GM19455 (cell line): ENCODE measurements around the gene COL19A1.
"Not testable (repeated sequence)": the region's sequence is repeated elsewhere in the genome, so short reads cannot be mapped to it uniquely, and the experiment has no call there.

ENCODE experiments used
- ATAC-seq: cut with Tn5 transposase; IDR thresholded peaks from one replicate; pipeline ENCODE4 v1.9.1; 2021; ENCODE audit not compliant: unreplicated experiment

Gene COL19A1

DNA sequence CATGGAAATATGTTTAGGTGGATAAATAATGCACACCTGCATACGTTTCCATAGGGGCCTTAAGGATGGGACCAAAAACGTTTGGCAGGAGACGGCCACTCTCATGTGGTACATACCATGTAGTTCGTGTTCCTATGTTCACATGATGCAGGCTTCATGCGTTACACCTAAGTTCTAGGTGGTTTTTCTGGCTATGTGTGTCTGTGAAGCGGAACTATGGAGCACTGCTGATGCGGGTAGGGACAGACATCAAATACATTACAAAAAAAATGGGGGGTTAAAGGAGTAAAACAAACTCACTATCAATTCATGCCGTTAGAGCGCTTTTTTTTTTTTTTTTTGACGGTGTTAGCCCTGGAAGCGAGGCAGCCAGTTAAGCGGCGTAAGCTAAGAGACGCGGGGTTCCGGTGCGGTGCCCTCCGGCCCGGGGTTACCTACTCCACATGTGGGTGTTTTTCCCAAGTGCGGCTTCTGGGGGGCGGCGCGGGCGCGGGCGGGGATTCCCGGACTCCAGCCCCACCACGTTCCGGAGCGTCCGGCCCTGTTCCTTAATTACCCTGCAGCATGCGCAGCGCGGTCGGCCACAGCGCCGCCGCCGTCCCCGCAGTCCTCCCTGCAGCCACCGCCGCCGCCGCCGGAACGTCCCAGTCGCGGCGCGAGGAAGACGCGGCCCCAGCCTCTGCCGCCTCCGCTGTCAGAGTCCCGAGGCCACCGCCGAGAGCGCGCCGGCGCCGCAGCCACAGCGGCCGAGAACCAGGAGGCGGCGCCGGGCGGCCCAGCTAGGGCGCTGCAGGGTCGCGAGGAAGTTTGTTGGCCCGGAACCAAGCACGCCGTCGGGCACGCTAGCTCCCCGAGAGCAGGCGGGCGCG lies 648 bp downstream of the COL19A1 start:
- peak; percentile 74 for ATAC-seq

DNA sequence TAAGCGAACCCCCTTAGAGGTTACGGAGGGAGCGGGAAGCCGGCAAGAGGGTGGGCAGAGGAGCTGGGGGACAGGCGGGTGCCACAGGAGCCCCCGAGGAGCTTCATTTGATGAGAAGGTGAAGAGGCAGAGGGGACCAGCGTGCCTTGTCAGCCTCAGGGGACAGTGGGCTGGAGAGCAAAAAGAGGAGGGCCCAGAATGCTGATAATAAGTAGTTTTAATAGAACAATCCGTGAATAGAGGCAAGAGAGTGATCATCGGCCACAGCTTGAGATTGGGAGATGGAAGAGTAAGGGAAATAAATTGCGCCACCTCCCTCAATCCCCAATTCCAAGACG lies 1.3 kb downstream of the COL19A1 start:
- ATAC-seq, result peak; percentile 28

DNA sequence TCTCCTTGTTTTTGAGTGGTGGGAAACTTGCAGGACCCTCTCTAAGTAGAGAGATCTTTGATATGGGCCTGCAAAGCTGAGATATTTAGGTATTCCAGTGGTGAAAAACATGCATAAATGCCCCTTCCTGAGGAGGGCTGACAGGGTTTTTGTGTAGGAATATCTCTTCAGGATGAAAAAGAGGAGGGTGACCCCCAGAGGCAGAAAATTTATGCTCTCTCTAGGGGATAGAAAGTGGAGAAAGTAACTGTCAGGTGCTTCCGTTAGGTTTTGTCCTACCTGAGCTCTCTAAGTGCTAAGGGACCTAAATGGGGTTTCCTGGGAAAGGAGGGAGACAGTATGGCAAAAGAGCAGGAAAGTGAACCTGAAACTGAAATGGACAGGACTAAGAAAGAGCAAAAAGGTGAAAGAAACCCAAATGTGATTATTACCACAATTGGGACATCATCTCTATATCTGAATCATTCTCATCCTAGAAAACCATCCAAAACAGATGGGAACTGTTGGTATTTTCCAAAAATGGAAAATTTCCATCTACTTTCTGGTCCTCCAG lies 2.0 kb downstream of the COL19A1 start:
- ATAC-seq, result no peak

DNA sequence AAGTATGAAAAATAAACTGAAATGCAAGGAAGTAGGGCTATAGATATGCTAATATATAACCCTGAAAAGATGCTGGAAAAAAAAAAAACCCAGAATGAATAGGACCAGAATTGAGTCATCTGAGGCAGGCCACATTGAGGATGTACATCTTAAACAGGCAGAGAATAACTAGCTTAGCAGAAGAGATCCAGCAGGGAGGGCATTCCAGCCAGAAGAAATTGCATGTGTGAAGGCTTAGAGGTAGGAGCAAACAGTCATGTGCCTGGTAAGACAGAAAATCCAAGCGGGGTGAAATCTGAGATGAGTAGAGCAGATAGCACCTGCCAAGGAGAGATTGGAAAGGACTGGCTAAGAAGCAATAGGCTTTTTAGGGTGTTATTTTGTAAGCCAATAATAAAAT lies 2.6 kb downstream of the COL19A1 start:
- no peak for ATAC-seq

DNA sequence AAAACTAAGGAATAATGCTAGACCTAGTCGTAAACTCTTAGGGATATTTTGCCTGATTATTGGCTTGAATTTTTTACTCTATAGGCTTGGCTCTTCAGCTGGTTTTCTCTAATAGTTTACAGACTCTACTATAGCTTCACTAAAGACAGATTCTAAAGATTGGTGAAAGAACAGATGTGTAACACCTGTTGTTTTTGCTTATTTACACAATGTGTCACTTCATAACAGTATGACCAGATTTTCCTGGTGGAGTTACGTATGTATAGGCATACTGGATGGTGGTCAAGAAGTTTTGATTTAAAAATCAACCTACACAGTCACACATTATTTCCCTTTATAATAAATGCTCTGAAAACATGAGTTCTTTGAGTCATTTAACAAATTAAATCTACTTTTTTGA lies 4.8 kb downstream of the COL19A1 start:
- ATAC-seq, result no peak

DNA sequence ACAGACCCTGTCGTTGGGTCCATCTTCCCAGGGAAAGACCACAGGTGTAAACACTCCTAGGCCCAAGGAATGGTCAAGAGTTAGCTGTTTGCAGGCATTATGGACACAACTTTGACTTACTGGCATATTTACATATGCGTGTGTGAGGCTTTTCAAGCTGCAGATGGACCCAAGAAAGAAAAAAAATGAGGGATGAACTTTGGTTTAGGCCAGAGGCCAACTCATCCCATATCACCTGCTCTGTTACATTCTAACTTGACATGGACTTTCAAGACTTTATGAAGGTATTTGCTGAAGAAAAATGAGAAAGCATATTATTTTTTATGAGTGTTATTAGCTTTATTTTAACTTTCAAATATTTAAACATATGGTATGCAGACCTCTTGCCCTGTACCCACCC lies 6.9 kb downstream of the COL19A1 start:
- no peak for ATAC-seq

DNA sequence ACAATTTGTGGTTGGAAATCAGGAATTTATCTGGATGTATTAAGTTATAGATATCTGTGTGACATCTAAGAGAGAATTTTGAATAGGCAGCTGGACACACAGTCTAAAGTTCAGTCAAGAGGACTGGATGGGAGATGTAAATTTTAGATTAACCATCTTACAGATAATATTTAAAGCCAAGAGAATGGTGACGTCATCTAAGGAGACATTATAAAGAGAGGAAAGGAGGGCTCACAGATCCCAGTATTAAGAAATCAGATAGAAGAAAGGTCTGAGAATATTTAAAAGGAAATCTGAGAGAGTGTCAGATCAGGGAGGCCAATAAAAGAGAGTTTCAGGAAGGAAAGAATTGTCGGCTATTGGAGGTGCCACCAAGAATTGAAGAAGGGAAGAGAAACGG lies 9.4 kb downstream of the COL19A1 start:
- no peak for ATAC-seq

DNA sequence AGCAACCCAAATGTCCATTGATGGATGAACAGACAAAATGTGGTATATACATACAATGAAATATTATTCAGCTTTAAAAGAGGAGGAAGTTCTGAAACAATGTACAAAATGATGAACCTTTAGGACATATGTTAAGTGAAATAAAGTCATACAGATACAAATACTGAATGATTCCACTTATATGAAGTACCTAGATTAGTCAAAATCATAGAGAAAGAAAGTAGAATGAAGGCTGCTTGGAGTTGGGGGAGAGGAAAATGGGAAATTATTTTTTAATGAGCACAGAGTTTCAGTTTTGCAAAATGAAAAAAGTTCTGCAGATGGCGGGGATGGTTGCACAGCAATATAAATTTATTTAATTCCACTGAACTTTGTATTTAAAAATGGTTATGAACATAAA lies 12.4 kb downstream of the COL19A1 start:
- ATAC-seq, result no peak

DNA sequence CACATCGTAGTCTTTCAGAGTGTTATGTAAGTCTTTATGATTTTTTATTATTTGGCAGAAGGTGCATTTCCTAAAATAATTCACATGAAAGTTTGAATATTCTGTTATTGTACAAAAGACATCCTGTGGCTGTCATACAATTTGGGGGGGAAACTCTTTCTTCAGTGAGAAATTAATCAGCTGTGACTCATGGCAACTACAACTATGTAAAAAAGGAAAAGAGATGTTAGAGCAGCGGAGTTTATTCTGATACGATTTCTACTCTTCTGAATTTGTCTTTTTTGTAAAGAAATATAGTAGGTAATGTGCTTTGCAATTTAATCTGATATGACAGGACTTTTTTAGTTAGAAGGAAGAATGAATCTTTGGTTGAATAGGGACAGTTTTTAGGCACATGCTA lies 14.2 kb downstream of the COL19A1 start:
- ATAC-seq, result peak; percentile 36

DNA sequence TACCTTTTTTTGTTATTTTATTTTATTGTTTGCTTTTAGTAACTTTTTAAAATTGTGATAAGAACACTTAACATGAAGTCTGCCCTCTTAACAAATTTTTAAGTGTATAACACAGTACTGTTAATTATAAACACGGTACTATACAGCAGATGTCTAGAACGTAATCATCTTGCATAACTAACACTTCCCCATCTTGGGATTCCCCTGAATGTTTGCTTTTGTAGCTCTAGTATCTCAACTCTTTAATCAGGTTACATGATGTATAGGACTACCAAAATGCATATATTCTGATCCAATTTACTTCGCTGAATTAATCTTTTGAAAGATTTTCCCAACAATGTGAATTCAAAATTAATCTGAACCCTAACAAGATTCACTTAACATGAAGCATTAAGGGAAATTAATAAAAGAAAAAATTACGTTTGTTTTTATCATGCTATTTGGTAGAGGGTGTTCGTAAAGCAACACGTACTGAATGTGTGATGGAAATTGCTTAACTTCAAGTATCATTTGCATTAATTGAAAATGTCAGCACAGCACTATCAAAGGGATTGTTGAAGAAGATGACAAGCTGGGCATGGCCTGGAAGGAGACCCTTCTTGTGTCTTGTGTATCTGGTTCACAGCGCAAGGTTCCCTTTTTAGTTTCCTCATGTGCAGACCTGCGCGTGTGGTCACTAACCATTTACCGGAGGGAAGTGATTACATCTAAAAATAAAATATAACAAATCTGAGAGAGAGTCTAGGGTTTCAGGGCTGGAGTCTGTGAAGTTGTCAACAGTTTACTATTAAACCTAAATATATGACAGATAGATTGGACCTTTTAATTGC lies 15.2 kb downstream of the COL19A1 start:
- ATAC-seq, result peak; percentile 75

DNA sequence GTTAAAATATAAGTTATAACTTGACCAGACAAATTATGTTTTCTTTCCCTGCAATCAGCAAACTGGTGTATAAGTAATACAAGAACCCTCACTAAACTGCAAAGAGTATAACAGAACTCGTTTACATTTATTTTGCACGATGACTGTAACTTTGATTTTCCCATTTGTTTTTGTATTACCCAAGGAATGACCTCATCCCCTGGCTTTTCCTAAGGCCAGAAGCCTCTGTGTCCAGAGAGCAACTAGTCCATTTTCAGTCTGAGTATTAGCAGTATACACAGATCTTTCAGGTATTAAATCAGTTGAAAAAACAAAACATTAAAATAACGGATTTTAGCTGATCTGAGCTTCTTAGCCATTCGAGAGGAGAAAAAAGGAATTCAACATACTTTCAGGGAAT lies 17.2 kb downstream of the COL19A1 start:
- no peak for ATAC-seq

DNA sequence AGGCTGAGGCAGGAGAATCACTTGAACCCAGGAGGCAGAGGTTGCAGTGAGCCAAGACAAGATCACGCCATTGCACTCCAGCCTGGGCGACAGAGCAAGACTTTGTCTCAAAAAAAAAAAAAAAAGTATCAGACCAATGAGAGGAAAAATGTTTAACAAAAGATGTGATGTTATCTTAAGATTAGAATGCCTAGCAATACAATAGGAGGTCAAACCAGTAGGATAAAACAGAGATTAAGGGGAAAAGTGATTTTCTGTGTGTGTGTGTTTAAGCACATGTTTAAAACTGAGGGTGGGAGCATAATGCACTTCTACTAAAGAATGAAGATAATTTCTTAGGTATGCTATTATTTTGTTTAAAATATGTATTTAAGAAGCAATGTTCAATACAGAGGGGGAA lies 17.9 kb downstream of the COL19A1 start:
- no peak for ATAC-seq

DNA sequence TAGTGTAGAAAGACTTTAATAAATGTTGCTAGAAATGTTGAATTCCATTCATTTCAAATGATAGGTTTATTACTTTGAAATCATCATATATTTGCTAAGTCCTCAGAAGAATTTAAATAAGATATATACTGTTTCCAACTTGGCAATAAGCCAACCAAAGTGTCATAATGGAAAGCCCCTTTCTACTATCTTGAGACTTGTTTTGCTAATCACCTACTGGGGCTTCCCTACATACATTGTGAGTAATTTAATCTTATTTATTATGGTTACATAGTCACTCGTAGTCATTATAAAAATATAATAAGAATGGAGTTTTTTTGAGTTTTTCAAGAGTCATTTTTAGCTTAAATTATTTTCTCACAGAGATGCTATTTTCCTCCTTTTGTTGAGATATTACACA lies 20.7 kb downstream of the COL19A1 start:
- ATAC-seq, result no peak

DNA sequence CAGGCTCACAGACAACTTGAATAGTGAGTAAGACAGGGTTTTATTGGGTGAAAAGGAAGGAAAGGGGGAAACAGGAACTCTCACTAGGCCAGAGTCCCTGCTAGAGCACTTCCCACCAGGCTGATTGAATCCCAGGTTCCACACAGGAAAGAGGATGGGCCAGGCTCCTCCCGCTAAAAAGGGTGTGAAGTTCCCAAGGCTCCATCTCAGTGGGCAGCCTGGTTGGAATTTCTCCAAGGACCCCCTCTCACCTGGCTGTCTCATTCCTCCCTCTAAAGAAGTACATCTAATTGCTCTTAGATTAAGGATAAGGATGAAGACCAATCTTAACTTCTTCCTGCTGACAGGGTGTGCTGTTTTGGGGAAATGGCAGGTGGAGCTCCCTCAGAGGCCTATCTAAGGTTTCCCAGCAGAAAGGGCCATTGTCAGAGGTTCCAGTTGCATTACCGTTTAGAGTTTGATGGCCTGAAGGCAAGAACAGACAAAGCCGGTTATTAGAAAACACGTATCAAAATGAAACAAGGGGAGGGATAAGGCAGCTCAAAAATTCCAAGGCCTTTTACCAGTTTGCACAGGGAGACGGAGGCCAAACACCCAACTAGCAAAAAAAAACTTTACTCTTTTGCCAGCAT lies 21.5 kb downstream of the COL19A1 start:
- no peak for ATAC-seq

DNA sequence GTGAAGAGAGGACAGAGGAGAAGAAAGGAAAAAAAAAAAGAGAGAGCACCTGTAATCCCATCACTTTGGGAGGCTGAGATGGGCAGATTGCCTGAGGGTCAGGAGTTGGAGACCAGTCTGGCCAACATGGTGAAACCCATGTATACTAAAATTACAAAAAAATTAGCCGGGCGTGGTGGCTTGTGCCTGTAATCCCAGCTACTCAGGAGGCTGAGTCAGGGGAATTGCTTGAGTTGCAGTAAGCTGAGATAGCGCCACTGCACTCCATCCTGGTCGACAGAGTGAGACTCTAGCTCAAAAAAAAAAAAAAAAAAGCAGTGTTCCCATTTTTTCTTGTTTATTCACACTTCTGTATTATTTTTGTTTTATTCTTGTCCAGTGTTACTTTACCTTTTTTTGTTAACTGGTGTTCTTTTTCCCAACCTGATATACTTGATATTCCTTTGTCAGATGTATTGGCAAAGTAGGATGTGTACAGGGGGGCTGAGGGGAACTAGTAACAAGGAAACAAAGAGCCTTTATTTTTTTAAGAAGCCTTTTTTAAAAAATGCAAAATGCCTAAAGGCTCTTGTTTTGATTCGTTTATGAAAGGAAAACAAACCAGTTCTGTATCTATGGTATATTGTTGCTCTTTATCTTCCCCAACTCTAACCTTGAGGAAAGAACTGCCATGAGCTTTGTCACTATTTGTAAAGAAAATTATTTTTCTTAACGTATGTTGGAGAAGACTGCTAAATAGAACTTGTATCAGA lies 22.3 kb downstream of the COL19A1 start:
- ATAC-seq, result no peak

DNA sequence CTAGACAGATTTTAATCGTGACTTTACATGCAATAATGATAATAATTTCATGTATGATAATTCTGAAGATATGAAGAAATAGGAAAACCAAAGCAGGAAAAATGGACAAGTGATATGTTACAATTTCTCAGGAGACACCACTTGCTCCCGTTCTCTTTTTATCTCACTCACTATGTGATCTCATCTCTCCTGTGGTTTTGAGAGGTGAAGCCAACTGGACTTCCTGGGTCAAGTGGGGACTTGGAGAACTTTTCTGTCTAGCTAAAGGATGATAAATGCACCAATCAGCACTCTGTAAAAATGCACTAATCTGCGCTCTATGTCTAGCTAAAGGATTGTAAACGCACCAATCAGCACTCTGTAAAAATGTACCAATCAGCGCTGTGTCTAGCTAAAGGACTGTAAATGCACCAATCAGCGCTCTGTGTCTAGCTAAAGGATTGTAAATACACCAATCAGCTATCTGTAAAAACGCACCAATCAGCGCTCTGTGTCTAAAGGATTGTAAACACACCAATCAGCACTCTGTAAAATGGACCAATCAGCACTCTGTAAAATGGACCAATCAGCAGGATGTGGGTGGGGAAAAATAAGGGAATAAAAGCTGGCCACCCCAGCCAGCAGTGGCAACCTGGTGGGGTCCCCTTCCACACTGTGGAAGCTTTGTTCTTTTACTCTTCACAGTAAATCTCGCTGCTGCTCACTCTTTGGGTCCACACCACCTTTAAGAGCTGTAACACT lies 23.0 kb downstream of the COL19A1 start:
- ATAC-seq, result not testable (repeated sequence)

DNA sequence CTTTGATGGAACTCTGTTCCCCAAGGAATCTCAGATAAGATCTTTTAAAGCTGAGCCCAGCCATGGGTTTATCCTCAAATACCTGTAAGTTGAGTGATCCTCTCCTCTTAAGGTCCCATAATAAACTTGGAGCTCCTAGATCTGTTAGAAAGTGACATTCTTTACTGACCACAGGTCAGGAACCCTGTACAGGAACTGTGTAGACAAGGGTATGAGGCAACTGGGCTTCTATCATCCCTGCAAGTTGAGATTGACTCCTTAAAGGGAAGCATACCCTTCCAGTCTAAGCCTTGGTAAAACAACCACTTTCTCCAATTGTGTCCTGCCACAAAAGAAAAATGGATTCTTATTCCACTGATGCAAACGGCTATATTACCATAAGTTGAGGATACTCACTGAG lies 26.2 kb downstream of the COL19A1 start:
- ATAC-seq, result not testable (repeated sequence)

DNA sequence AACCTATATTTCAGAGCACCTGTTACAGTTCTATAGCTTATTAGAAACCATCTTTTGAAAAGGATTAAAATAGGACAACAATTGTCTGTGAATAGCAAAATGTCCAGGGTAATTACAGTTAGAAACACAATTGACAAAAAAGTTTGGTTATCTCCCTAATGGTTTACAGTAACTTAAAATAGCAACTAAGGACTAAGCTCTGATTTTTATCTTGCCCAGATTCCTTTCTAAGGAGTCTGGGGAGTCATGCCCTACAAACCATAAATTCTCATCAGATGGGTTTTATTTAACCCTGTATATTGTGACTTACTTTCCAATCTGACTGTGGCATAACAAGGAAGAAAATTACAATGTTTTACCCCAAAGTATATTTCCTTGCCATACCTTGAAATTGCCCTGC lies 26.9 kb downstream of the COL19A1 start:
- not testable (repeated sequence) for ATAC-seq

DNA sequence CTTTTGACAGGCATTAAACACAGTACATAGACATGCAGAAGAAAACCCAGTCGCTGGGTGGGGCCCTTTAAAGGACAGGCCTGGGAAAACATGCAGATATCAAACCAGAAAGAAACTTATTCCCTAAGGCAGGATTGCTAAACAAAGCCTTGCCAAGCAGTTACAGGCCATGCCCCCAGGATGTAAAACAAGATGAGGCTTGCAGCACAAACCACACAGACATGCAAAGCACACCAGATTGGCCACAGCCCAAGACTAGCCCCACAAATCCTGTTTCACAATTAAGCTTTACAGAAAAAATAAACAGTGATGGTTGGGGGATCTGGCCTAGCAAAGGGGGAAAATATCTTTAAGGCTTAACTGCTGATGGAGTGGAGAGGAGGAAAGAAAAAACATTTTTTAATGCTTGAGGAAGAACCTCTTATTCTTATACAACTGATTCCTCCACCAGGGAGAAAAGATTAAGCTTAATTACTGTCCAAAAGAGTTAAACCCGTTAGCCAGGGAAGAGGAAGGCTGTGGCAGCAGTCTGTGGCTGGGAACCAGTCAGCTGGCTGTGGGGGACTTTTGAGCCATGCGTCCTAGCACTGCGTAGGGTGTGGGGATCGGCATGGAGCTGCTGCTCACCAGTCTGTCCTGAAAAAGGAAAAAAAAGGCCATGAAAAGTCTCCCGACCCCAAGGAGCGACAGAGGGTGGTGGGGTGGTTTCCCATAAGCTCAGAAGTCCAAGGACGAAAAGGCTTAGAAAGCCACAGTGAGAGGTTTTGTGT lies 28.4 kb downstream of the COL19A1 start:
- peak; percentile 54 for ATAC-seq
